Measurements from ENCODE around the gene KCNK6.

The KCNK6 gene

DNA sequence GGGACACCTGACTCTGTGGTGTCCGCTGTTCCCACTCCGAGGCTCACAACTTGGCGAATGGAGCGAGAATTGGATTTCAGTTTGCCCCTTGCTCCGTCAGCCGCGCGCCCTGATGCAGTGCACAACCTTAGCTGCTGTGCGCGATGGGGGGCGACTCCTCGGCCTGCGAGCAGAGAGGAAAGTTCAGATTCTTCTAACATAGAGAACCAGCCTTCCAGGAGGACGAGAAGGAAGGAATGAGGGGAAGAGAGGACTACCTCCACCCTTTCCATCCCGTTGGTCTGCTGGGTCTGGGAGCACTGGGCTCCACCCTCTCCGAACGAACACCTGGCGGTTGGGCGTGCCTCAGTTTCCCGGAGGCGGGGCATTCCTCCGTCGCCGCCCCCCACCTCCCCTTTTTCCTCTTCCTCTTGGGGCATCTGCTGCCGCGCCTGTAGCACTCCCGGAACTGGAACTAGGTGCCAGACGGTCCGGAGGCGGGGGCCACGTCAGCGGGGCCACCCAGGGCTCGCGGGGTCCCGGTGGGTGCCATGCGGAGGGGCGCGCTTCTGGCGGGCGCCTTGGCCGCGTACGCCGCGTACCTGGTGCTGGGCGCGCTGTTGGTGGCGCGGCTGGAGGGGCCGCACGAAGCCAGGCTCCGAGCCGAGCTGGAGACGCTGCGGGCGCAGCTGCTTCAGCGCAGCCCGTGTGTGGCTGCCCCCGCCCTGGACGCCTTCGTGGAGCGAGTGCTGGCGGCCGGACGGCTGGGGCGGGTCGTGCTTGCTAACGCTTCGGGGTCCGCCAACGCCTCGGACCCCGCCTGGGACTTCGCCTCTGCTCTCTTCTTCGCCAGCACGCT lies at the start of gene KCNK6:
TSS of gene KCNK6 (plus strand) at position 425 of the 838 bp plus-strand sequence. CDS start at position 531, 106 bp downstream.
- FAIRE-seq, result no peak

DNA sequence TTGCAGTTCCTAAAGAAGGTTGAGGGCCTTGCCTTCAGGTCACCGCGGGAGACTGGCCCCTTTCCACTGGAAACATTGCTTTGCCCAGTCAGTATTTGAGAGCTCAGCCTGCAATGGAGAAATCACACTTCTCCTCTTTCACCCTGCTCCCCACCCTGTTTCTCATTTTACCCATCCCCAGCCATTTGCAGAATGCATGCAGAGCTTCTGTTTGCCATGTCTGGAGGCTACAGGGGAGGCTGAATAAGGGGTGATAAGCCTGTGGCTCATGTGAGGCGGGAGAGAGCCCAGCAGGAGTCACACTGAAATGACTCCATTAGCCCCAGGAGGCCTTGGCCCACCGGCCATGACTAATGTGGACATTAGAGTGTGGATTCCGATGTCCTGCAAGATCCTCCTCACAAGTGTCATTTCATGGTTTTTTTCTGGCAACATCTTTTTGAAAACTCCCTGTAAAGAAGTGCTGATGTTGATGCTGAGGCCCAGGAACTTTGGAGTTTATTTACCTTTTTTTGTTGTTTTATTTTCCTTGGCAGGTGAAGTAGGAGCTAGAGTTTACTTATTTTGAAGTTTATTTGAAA lies 49.0 kb upstream of the KCNK6 start:
- FAIRE-seq, result no peak

- no peak for FAIRE-seq
Observed at GRCh38 chr19:38273499-38273898, 46.1 kb upstream of the KCNK6 start.

DNA sequence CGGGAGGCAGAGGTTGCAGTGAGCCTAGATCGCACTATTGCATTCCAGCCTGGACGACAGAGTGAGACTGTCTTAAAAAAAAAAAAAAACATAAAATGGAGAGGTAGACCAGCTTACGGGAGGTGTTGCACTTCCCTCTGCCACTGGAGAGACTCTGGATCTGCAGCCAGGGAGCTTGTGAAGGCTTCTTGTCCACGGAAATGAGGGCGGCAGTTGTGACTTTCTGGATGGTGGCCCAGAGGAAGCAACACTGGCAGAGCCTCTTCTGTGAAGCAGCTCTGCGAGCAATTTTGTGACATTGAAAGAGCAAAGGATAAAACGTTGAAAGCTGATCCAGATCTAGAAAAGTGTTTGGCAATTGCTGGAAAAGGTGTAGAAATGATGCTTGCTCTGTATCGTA lies 44.9 kb upstream of the KCNK6 start:
- no peak for FAIRE-seq

GRCh38 chr19:38276942-38277517 lies 42.6 kb upstream of the KCNK6 start:
- FAIRE-seq, result no peak

- no peak for FAIRE-seq
Observed at GRCh38 chr19:38277549-38277948, 42.1 kb upstream of the KCNK6 start.

DNA sequence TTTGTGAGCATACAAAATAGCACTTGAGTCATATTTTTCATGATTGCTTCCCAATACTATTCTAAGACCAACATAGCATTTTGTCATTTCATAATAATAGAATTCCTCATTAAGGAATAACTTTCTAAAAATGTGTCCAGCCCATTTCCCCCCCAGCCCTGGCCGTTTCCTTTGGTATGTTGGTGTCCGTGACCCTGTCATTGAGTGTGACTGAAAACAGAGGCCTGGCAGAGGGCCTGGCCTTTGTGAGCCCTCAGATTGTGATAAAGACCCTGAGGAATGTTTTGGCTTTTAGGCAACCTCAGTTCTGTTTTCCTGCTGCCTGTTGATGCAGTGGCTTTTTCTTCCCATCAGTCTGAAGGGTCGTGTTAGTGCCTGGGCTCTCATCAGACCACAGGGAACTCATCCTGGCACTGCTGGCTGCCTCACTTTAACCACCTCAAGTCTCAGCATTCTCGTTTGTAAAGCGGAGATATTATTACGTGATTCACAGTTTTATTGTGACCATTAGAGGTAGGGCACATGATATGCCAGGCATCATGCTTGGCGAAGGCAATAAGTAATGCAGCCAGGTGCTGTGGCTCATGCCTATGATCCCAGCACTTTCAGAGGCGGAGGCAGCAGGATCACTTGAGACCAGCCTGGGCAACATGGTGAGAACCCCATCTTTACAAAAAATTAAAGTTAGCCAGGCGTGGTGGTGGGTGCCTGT lies 41.5 kb upstream of the KCNK6 start:
- no peak for FAIRE-seq

DNA sequence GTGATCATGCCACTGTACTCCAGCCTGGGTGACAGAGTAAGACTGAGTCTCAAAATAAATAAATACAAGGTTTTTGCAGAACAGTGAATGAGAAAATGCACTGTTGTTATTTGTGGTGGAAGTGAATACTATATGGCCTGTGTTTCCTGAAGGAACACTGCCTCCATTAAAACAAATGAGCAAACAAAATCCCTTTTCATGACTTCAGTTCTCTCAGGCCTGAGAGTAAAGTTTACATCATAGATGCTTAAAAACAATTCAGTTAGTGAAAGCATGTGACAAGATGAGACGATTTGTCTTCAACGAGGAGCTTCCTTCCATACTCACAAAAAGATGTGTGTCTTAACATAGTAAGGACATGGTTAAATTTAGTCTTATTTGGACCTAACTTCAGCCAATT lies 40.9 kb upstream of the KCNK6 start:
- no peak for FAIRE-seq

DNA sequence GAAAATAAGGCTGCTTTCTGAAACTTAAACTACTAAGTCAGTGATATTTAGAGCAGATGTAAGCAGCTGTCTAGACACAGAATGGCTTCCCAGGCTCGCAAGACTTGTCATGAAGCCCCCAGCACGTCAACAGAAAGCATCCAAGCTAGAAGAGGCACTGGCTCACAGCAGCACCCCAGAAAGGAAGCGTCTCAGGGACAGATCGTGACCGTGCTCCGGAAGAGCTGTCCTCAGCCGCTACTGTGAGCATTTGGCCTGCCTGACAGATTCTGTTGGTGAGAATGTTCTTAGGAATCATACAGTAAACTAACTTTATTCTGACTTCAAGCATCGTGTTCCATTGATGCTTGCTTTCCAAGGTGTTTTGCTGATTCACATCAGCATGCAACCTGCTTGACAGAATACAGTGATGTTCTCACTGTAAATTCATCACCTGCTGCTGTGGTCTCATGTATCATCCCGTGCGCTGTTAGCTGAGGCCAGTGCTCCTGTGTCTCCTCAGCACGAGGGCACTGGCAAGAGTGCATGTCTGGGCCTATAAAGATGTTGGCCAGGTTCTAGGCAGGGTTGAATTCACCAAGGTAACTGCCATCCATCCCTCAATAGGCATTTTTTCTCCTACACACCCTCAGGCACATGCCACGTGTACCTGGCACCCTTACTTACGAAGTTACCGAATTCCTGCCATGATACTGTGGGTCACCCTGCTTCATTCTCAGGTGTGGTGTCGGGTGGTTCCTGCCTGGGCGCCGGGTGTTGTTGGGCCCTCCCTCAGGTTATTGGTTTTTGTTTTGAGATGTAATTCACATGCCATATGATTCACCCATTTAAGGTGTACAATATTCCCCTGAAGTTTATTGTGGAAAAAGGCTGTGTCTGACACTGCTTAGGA lies 39.4 kb upstream of the KCNK6 start:
- FAIRE-seq, result no peak

GRCh38 chr19:38281811-38282566 lies 37.7 kb upstream of the KCNK6 start:
- no peak for FAIRE-seq

GRCh38 chr19:38283271-38283670 lies 36.4 kb upstream of the KCNK6 start:
- FAIRE-seq, result no peak

DNA sequence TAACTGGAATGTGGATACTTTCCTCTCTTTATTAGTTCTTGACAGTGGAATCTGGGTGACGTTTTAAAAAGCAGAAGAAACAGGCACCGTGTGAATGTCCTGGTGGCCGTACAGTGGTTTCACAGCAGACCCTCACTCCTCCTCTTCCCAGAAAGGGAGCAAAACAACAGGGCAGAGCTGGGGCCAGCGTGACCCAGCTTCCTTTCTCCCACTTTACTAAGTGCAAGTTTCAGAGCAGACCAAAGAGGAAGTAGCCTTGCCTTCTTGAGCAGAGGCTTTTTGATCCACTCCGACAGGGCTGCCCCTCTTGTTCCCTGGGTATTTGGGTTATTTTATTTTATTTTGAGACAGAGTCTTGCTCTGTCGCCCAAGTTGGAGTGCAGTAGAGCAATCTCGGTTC lies 35.2 kb upstream of the KCNK6 start:
- no peak for FAIRE-seq

DNA sequence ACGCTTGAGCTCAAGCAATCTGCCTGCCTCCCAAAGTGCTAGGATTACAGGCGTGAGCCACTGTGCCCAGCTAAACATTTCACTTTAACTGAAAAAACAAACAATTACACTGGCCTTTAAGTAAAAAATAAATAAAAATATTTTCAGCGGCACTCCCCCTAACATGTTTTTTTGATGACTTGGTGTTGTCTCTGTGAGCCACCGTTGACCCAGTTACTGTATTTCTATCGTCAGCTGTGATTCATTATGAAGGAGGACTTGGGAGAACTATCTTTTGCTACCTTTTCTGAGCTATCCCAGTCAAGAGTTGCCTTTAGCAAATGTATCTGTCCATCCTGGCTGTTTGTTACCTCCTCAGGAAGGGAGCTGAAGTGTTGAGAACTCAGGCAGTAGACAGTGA lies 34.1 kb upstream of the KCNK6 start:
- no peak for FAIRE-seq

DNA sequence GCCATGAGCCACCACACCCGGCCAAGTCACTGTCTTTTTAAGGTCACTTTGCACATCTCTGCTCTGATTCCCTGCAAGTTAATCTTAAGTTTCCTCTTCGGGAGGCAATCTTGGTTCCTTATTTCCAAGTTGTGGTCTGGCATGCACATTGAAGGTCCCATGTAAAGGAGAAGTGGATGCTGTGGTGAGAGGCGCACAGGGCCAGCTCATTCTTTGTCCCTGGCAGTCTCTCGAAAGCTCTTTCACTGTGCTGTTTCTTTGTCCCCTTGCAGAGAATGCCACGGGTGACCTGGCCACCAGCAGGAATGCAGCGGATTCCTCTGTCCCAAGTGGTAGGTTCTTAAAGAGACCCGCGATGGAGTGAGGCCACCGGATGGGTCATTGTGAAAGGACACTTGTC lies 32.0 kb upstream of the KCNK6 start:
- FAIRE-seq, result no peak

DNA sequence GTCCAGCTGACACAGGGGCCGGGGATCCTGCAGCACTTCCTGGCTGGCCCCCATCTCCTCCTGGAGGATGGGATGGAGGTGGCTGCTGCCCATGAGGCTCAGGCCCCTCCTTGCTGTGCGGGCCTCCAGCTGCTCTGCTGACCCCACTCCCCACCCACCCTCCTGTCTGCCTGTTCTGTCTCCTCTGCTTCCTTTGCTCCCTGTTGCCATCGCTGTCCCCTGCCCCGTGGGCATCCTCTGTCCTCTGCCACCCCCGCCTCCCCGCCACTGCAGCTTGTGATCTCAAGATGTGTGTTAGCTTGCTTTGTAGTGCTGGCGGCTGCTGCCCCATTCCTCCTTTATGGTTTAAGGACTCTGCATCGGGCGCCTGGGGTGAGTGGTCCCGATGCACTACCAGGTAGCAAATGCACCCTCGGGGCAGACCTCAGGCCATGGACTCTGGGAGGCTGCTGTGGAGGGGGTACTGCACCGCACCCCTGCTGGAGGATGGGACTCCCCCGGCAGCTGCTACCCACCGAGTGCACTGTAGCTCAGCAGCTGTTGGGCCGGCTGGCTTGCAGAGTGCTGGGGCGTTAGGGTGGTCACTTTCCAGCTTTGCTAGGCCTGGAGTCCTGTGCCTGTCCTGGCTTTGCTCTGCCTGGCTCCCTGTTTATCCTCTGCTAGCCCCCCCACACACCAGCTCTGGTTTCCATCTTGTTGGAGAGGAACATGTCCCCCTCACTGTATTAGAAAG lies 31.4 kb upstream of the KCNK6 start:
- no peak for FAIRE-seq

GRCh38 chr19:38289955-38290354 lies 29.7 kb upstream of the KCNK6 start:
- FAIRE-seq, result no peak

DNA sequence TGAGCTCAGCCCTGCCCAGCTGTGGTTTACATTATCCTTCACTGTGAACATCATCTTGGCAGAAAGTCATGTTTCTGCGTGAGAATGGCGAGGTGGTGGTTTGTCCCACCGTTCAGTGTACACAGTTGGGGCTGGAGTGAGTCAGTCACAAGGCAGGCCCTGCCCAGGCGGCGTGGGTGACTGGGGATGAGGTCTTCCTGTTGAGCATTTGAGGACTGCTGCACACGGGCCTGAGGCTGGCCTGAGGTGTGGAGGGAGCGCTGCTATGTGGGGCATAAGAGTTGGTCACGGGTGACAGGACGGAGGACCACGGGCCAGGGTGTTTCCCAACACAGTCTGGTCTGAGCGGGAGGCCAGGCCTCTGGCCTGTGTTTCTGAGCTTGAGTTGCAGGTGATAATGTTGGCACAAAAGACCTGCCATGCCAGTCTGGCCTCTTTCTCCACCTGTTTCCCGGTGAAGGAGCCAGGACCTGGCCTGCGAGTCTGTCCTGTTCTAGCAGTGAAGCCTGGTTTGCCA lies 29.0 kb upstream of the KCNK6 start:
- FAIRE-seq, result no peak

DNA sequence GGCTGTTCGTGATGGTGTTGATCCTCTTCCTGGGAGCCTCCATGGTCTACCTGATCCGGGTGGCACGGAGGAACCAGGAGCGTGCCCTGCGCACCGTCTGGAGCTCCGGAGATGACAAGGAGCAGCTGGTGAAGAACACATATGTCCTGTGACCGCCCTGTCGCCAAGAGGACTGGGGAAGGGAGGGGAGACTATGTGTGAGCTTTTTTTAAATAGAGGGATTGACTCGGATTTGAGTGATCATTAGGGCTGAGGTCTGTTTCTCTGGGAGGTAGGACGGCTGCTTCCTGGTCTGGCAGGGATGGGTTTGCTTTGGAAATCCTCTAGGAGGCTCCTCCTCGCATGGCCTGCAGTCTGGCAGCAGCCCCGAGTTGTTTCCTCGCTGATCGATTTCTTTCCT lies 27.8 kb upstream of the KCNK6 start:
- FAIRE-seq, result no peak

DNA sequence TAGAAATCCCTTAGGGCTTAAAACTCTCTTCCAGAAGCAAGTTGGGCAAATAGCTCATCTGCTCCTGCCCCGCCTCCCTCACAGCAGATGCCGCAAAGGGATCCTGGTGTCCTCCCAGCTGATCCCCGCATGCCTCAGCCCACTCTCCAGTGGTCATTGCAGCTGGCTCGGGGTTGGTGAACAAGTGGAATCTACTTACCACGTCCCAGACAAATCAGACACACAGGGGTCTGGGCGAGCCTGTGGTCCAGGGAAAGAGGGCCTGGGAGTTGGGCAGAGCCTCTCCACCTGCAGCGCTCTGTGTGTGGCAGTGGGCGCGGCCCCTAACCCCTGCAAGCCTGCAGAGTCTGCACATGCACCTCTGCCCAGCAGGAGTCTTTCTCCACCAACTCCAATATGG lies 26.4 kb upstream of the KCNK6 start:
- FAIRE-seq, result no peak

DNA sequence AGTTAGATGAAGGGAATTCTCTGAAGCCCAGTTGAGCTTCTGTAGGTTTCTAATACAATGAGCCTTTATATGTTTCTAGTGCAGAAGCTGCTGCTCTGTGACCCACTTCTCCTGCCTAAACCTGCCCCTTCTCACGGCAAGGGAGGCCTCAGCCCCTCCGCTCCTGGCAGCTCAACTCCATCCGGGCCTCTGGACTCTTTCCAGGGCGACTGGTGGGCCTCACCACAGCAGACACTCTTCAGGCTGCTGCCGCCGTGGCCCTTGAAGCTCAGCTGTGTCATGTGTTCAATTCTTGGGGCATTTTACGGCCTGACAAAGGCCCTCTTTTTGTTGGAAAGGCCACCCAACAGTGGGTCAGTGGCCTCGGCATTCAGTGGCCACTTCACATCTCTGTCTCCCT lies 25.6 kb upstream of the KCNK6 start:
- no peak for FAIRE-seq
